MCF 10A (cell line): Measurements from ENCODE around the gene LGR4. TPM values are rescaled to one million over a fixed set of nuclear protein-coding genes. Genes with fewer than 3 reads are reported as not detected.
"Not testable (repeated sequence)": the region's sequence is repeated elsewhere in the genome, so short reads cannot be mapped to it uniquely, and the experiment has no call there.

ENCODE experiments used
- BruUV-seq: library from RNA; stranded (reverse); fragments of 400-500 nt; replicated peaks from 2 replicates; lab custom pipeline; 2021; lab: Mats Ljungman, UMichigan
- CTCF ChIA-PET: fragments of 300-600 bp; sonication (Branson Sonifier 250); formaldehyde crosslinking; extraction: SDS; loops from one replicate; lab custom pipeline; 2021; ENCODE audit warnings: antibody characterized with exemption, inconsistent platforms; lab: Yijun Ruan, JAX
- POLR2A ChIA-PET: fragments of 300-600, 350-650 bp; sonication (Branson Sonifier 250); formaldehyde crosslinking; extraction: SDS; loops from one replicate; lab custom pipeline; 2020; ENCODE audit warnings: antibody characterized with exemption, inconsistent platforms; lab: Yijun Ruan, JAX
- DNase-seq: peaks from one replicate; pipeline ENCODE4 v3.0.0-alpha.2; 2018; ENCODE audit not compliant: unreplicated experiment
- H3K27ac Mint-ChIP-seq: one replicate; pipeline ENCODE4 v1.8.0; 2022; ENCODE audit warnings: mild to moderate bottlenecking, low read depth, mixed read lengths; ENCODE audit not compliant: unreplicated experiment
- H3K27me3 Mint-ChIP-seq: one replicate; pipeline ENCODE4 v1.8.0; 2022; ENCODE audit warnings: mixed read lengths; ENCODE audit not compliant: insufficient read depth, unreplicated experiment
- H3K36me3 Mint-ChIP-seq: one replicate; pipeline ENCODE4 v1.8.0; 2022; ENCODE audit warnings: mild to moderate bottlenecking, moderate library complexity, mixed read lengths; ENCODE audit not compliant: insufficient read depth, unreplicated experiment
- H3K4me1 Mint-ChIP-seq: one replicate; pipeline ENCODE4 v1.8.0; 2022; ENCODE audit warnings: mixed read lengths; ENCODE audit not compliant: insufficient read depth, unreplicated experiment
- H3K4me3 Mint-ChIP-seq: one replicate; pipeline ENCODE4 v1.8.0; 2022; ENCODE audit warnings: mild to moderate bottlenecking, moderate library complexity, mixed read lengths; ENCODE audit not compliant: unreplicated experiment
- H3K9me3 Mint-ChIP-seq: one replicate; pipeline ENCODE4 v1.8.0; 2022; ENCODE audit warnings: mixed read lengths; ENCODE audit not compliant: unreplicated experiment
- intact Hi-C: fragments of 100-400 bp; cut with micrococcal nuclease; formaldehyde crosslinking; loops from 2 replicates; pipeline ENCODE4 v1.14.1; 2022
- total RNA-seq: library from RNA; stranded (reverse); gene quantifications from 2 replicates; pipeline ENCODE4 v1.2.3, GENCODE V29; 2022
- TF ChIP-seq, protein P1 (sequence below): fragments of 200-600 bp; IDR thresholded peaks from one replicate; pipeline ENCODE4 v1.8.0; 2022; ENCODE audit warnings: antibody characterized with exemption, mild to moderate bottlenecking; ENCODE audit not compliant: unreplicated experiment

The LGR4 gene
- total RNA-seq, 1 experiment from 2014 or later = 14.2 TPM

DNA sequence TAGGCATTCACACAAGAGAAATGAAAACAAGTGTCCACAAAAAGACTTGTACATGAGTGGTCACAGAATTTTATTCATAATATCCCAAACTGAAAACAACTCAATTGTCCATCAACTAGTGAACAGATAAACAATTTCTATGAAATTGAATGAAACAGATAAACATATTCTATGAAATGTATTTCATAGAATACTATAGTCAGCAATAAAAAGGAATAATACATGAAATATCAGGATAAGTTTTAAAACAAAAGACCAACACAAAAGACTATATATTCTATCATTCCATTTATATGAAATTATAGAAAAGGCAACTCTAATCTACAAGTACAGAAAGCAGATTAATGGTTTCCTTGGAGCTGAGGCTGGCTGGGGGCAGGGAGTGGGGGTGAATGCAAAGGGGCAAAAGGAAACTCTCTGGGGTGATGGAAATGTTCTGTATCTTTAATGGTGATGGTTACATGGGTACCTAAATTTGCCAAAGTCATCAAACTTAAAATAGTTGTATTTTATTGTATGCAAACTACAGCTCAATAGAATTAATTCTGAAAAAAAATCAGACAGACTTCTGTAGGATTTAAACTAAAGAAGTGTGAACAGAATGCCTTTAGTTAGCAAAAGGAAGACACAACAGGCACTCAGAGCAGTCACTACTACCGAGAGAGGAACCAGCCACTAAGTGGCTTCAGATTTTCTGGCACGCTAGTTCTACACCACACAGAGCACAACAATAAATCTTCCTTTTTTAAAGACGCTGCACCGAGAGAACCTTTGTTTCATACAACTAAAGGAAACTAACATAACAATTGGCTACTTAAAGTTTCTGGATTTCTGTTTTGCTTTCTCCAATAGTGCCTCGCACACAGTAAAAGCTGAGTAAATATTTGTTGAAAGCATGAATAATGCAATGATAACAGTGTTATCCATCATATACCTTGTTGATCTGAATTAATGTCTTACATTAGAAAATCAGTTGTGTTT lies 124.9 kb downstream of the LGR4 start:
- Mint-ChIP-seq H3K27me3 (no peaks in the 10 kb centered on the region), H3K4me3 (no peak overlapping the region), H3K4me1 (peaks cover 4% of the 10 kb centered on the region), H3K27ac (no peak overlapping the region), H3K9me3 (no peaks in the 10 kb centered on the region), H3K36me3 (no peaks in the 10 kb centered on the region)
- no TSS peak for BruUV-seq
- DNase-seq = no peak
- CTCF ChIA-PET = interaction anchor here (1.0 kb wide), 1 partner anchor 152 kb away, joined by 4 read pairs; no protein-coding TSS in a partner anchor
- POLR2A ChIA-PET = interaction anchor here (0.6 to 1.1 kb wide), 2 partner anchors 138 to 145 kb away, joined by 3 read pairs; no protein-coding TSS in a partner anchor
- TF ChIP-seq, protein P1, sequence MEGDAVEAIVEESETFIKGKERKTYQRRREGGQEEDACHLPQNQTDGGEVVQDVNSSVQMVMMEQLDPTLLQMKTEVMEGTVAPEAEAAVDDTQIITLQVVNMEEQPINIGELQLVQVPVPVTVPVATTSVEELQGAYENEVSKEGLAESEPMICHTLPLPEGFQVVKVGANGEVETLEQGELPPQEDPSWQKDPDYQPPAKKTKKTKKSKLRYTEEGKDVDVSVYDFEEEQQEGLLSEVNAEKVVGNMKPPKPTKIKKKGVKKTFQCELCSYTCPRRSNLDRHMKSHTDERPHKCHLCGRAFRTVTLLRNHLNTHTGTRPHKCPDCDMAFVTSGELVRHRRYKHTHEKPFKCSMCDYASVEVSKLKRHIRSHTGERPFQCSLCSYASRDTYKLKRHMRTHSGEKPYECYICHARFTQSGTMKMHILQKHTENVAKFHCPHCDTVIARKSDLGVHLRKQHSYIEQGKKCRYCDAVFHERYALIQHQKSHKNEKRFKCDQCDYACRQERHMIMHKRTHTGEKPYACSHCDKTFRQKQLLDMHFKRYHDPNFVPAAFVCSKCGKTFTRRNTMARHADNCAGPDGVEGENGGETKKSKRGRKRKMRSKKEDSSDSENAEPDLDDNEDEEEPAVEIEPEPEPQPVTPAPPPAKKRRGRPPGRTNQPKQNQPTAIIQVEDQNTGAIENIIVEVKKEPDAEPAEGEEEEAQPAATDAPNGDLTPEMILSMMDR = no peak
- intact Hi-C loops = no loop called here

DNA sequence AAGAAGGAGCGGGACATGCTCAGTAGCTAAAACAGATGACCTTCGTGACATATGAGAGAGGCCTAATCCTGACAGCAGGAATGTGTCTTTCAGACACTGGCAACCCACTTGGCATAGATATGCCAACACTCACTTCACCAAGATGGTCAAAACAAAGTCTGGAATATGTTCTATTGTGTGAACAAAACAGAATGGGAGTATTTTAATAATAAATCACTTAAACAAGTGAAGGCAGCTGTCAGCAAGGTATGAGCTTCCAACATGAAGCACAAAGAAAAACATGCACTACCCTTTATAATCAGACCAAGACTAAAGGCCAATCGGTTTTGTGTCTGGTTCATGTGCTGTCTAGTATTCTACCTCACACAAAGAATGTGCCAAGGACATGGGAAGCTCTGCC lies 132.6 kb downstream of the LGR4 start:
- intact Hi-C loops = no loop called here
- CTCF ChIA-PET = no interaction called here
- no peak for DNase-seq
- no TSS peak for BruUV-seq
- peaks cover 5% of the 10 kb centered on the region for H3K36me3 Mint-ChIP-seq
- TF ChIP-seq, protein P1 = no peak
- H3K4me3 Mint-ChIP-seq = no peak overlapping the region
- peaks cover 4% of the 10 kb centered on the region for H3K4me1 Mint-ChIP-seq
- H3K27ac Mint-ChIP-seq = no peak overlapping the region
- no peaks in the 10 kb centered on the region for H3K27me3 Mint-ChIP-seq
- POLR2A ChIA-PET = interaction anchor here (0.6 to 0.7 kb wide), 2 partner anchors 11 to 98 kb away, joined by 3 read pairs; no protein-coding TSS in a partner anchor
- H3K9me3 Mint-ChIP-seq = no peaks in the 10 kb centered on the region

GRCh38 chr11:27334764-27335163 lies 137.8 kb downstream of the LGR4 start:
- DNase-seq, H3K4me3 Mint-ChIP-seq, H3K9me3 Mint-ChIP-seq, H3K36me3 Mint-ChIP-seq, intact Hi-C loops, POLR2A ChIA-PET, BruUV-seq, H3K4me1 Mint-ChIP-seq, H3K27me3 Mint-ChIP-seq, H3K27ac Mint-ChIP-seq: not testable (repeated sequence)
- CTCF ChIA-PET = interaction anchor here (0.8 kb wide), 1 partner anchor 8 kb away, joined by 3 read pairs; no protein-coding TSS in a partner anchor

DNA sequence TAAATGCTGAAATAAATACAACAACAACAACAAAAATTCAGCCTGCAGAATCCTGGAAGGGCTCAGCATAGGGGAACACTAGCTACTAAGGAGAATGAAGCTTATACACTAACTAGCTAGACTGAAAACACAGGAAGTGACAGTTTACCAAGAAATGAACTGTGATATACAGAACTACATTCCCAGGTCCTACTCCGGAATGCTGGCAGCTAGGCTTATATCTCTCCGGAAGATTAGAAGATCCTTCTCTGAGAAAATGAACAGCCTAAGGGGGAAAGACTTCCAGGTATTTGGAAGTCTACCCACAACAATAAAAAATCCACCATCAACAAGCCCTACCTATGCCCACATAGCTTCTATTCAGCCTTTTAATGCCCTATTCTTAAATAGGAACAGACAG lies 140.6 kb downstream of the LGR4 start:
- no peaks in the 10 kb centered on the region for H3K9me3 Mint-ChIP-seq

More for the DNA sequence above, 140.6 kb downstream of the LGR4 start:
- ChIA-PET POLR2A (interaction anchor here (0.6 kb wide), 1 partner anchor 49 kb away, joined by 3 read pairs; no protein-coding TSS in a partner anchor), CTCF (interaction anchor here (0.6 to 1.0 kb wide), 4 partner anchors 10 to 652 kb away, joined by 3 to 4 read pairs (median 3); no protein-coding TSS in a partner anchor)
- H3K4me1 Mint-ChIP-seq = no peaks in the 10 kb centered on the region
- no peak for DNase-seq
- H3K36me3 Mint-ChIP-seq = no peaks in the 10 kb centered on the region
- H3K27me3 Mint-ChIP-seq = no peaks in the 10 kb centered on the region
- H3K27ac Mint-ChIP-seq = no peak overlapping the region
- intact Hi-C loops = no loop called here
- BruUV-seq = no TSS peak
- H3K4me3 Mint-ChIP-seq = no peak overlapping the region
- TF ChIP-seq, protein P1 = no peak
